Neutrophil (primary cell): ENCODE results near the gene XG.
"Not testable (repeated sequence)": the region's sequence is repeated elsewhere in the genome, so short reads cannot be mapped to it uniquely, and the experiment has no call there.

Source experiments
- H3K27ac ChIP-seq: fragments of 200-600 bp; sonication (generic); 2 replicates; pipeline ENCODE4 v1.5.1; 2016; ENCODE audit warnings: mild to moderate bottlenecking, moderate library complexity
- H3K27me3 ChIP-seq: fragments of 200-600 bp; sonication (generic); 2 replicates; pipeline ENCODE4 v1.6.0; 2016; ENCODE audit warnings: mild to moderate bottlenecking
- H3K36me3 ChIP-seq: fragments of 200-600 bp; sonication (generic); 2 replicates; pipeline ENCODE4 v1.5.1; 2017
- H3K4me1 ChIP-seq, 2 experiments: fragments of 200-600 bp in 1 of 2; sonication (generic) in 1 of 2; 1 replicate in 1 of 2; 2 replicates in 1 of 2; pipeline versions ENCODE4 v1.5.1 to v1.6.1; 2013 to 2016; ENCODE audit warnings: low read depth in 1 of 2, low read length in 1 of 2, mild to moderate bottlenecking in 1 of 2, moderate library complexity in 1 of 2; ENCODE audit not compliant: control insufficient read depth in 1 of 2, insufficient read depth in 1 of 2
- H3K4me3 ChIP-seq, 2 experiments: fragments of 200-600 bp in 1 of 2; sonication (generic) in 1 of 2; 1 replicate in 1 of 2; 2 replicates in 1 of 2; pipeline ENCODE4 v1.5.1; 2013 to 2016; ENCODE audit warnings: low read depth in 1 of 2, low read length in 1 of 2, mild to moderate bottlenecking in 1 of 2, moderate library complexity in 1 of 2
- H3K9me3 ChIP-seq: fragments of 200-600 bp; sonication (generic); 2 replicates; pipeline ENCODE4 v1.5.1; 2016
- TF ChIP-seq, protein P1 (sequence below): fragments of 200-600 bp; sonication (generic); IDR thresholded peaks from 2 replicates; pipeline ENCODE4 v1.5.1; 2016; ENCODE audit warnings: antibody characterized with exemption

The XG gene

DNA sequence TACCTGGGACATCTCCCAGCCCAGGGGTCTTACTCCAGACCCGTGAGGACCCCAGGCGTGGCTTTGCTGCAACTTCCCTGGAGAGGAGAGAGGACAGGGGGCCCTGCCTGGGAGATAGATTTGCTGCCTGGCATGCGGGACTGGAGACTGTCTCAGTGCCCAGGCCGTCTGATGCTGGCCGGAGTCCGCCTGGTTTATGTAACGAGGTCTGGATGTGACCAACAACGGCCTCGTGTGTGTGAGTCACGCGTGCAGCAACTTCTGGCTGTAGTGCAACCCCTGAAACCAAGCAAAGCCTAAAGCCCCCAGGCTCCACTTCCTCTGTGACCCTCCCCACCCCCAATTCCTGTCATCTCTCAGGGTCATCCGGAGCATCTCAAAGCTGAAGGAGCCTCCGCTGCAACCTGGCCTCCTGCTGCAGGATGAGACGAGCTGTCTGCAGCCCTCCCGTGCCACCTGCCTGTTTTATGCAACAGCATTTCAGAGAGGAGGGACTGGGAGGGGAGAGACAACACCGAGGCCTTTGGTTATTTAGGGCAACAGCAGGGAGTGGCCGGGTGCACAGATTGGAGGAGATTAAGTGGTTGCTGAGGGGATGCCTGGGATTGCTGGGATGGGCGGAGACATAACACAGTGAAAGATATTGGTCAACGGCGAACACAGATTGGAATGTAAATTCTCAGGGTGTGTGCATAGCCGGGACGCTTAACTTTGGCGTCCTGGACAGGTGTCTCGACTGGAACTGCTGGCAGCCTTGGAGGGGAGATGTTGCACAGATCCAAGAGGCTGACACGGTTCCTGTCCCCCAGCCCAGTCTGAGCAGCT is 16.0 kb downstream of the XG start:
- no peaks in the 10 kb centered on the region for H3K36me3 ChIP-seq
- TF ChIP-seq, protein P1, sequence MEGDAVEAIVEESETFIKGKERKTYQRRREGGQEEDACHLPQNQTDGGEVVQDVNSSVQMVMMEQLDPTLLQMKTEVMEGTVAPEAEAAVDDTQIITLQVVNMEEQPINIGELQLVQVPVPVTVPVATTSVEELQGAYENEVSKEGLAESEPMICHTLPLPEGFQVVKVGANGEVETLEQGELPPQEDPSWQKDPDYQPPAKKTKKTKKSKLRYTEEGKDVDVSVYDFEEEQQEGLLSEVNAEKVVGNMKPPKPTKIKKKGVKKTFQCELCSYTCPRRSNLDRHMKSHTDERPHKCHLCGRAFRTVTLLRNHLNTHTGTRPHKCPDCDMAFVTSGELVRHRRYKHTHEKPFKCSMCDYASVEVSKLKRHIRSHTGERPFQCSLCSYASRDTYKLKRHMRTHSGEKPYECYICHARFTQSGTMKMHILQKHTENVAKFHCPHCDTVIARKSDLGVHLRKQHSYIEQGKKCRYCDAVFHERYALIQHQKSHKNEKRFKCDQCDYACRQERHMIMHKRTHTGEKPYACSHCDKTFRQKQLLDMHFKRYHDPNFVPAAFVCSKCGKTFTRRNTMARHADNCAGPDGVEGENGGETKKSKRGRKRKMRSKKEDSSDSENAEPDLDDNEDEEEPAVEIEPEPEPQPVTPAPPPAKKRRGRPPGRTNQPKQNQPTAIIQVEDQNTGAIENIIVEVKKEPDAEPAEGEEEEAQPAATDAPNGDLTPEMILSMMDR, result no peak
- H3K4me1 ChIP-seq, result no peaks in the 10 kb centered on the region
- no peak overlapping the region for H3K27ac ChIP-seq
- H3K4me3 ChIP-seq, result no peak overlapping the region
- no peaks in the 10 kb centered on the region for H3K27me3 ChIP-seq
- no peaks in the 10 kb centered on the region for H3K9me3 ChIP-seq

DNA sequence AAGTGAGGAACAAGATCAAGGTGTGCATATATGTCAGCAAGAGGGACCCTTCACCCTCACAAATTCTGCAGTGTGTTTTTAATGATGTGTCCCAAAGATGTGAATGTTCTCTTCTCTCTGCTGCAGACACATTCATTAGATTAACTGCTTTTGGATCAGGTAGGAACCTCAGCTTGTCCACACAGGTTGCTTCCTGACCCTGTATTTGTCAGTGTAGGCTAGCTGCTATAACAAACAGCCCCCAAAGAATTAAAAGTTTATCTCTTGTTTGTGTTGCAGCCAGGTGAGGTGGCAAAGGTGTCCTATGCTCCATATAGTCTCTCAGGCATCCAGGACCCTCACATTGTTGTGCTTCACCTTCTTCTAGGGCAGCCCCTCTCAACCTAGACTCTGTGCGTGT is 17.8 kb downstream of the XG start:
- Histone ChIP-seq H3K36me3 (no peaks in the 10 kb centered on the region), H3K9me3 (no peaks in the 10 kb centered on the region), H3K27ac (no peak overlapping the region), H3K4me1 (no peaks in the 10 kb centered on the region), H3K4me3 (no peak overlapping the region), H3K27me3 (no peaks in the 10 kb centered on the region)
- TF ChIP-seq, protein P1, result no peak

DNA sequence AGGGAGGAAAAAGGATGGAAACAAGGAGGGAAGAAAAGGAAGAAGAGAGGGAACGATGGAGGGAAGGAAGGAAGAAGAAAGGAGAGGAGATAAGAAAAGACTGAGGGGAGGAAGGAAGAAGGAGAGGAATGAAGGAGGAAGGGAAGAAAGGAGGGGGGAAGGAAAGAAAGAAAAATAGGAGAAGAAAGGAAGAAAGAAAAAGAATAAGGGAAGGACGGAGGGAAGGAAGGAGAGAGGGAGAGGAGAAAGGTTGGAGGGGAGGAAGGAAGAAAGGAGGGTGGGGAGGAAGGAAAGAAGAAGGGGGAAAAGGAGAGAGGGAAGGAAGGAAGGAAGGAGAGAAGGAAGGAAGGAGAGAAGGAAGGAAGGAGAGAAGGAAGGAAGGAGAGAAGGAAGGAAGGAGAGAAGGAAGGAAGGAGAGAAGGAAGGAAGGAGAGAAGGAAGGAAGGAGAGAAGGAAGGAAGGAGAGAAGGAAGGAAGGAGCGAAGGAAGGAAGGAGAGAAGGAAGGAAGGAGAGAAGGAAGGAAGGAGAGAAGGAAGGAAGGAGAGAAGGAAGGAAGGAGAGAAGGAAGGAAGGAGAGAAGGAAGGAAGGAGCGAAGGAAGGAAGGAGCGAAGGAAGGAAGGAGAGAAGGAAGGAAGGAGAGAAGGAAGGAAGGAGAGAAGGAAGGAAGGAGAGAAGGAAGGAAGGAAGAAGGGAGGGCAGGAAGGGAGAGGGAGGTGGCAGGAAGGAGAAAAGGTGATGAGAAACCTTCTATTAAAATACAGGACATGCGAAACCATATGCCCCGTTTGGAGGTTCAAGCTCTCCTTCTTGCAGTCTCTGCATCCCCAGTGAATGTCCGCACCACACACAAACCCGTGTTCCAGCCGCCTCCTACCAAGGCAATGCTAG is 21.6 kb downstream of the XG start:
- H3K36me3 ChIP-seq, H3K4me1 ChIP-seq, H3K9me3 ChIP-seq, H3K27me3 ChIP-seq, H3K4me3 ChIP-seq, H3K27ac ChIP-seq: not testable (repeated sequence)

DNA sequence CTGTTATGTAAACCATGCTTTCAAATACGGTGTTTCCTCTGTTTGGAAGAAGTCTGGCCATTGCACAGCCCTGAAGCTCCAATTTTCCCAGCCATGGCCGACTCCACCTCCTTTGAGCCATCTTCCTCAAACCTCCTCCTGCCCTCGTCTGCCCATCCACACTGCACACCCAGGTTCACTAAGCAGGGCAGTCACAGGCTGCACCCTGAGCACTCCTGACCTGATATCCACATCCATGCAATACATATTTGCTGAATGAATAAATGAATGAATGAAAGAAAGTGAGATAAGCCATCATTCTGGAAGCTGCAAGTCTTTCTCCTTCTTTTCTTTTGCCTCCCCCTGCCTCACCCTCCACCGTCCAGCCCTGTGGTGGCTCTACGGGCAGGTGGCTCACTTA is 22.2 kb downstream of the XG start:
- TF ChIP-seq, protein P1, result no peak
- H3K9me3 ChIP-seq, result no peaks in the 10 kb centered on the region
- H3K36me3 ChIP-seq, result no peaks in the 10 kb centered on the region
- no peak overlapping the region for H3K27ac ChIP-seq
- H3K27me3 ChIP-seq, result no peaks in the 10 kb centered on the region
- H3K4me3 ChIP-seq, result no peak overlapping the region
- H3K4me1 ChIP-seq, result no peaks in the 10 kb centered on the region

DNA sequence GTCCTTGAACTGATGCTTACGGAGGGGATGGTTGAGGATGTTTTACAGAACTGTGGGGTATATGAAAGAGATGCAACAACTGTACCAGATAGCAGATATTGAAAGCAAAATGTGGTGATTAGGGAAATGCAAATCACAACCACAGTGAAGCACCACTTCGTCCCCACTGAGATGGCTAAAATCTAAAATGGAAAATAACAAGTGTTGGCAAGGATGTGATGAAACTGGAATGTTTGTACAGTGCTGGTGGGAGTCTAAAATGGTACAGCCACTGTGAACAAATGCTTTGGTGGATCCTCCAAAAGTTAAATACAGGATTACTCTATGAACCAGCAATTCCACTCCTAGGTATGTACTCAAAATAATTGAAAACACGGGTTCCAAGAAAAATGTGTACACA is 22.9 kb downstream of the XG start:
- Histone ChIP-seq H3K9me3 (no peaks in the 10 kb centered on the region), H3K4me1 (no peaks in the 10 kb centered on the region), H3K4me3 (no peak overlapping the region)

DNA sequence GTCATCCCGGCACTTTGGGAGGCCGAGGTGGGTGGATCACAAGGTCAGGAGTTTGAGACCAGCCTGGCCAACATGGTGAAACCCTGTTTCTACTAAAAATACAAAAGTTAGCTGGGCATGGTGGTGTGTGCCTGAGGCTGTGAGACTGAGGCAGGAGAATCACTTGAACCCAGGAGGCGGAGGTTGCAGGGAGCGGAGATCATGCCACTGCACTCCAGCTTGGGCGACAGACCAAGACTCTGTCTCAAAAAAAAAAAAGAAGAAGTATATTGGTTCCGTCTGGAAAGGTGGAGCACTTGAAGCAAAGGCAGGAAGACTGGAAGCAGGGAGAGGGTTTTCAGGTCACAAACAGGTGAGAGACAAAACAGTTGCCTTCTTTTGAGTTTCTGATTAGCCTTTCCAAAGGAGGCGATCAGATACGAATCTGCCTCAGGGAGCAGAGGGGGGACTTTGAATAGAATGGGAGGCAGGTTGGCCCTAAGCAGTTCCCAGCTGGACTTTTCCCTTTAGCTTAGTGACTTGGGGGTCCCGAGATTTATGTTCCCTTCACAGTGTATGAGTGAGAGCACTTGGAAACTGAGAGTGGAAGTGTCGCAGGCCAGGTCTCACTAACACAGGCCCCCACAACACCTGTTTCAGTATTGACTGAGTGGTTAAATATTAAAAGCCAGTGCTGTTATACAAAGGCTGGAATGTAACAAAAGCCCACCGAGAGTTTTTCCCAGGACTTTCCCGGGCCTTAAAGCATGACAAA is 28.8 kb downstream of the XG start:
- not testable (repeated sequence) for H3K4me3 ChIP-seq, H3K27me3 ChIP-seq, H3K36me3 ChIP-seq, H3K9me3 ChIP-seq, H3K27ac ChIP-seq, H3K4me1 ChIP-seq

More for the DNA sequence above, 22.9 kb downstream of the XG start:
- Histone ChIP-seq H3K36me3 (no peaks in the 10 kb centered on the region), H3K27me3 (no peaks in the 10 kb centered on the region), H3K27ac (no peak overlapping the region)
- TF ChIP-seq, protein P1, result no peak
